Memory B cell (primary cell): ENCODE results near the gene PRDM11.
"Not testable (repeated sequence)": the region's sequence is repeated elsewhere in the genome, so short reads cannot be mapped to it uniquely, and the experiment has no call there.

Experiments used
- ATAC-seq: fragments of 150-1000 bp; cut with Tn5 transposase; 2 replicates; pipeline ENCODE4 v1.10.0; 2021; ENCODE audit warnings: low read depth, mild to moderate bottlenecking, moderate library complexity
- DNase-seq, 2 donors: peaks; one replicate each; pipeline ENCODE4 v3.0.0; 2022; ENCODE audit warnings: low spot score in 2 of 2
- H3K27ac Mint-ChIP-seq: one replicate; pipeline ENCODE4 v1.8.0; 2022; ENCODE audit warnings: mild to moderate bottlenecking, moderate library complexity, mixed read lengths
- H3K27me3 Mint-ChIP-seq: one replicate; pipeline ENCODE4 v1.8.0; 2022; ENCODE audit warnings: mixed read lengths
- H3K36me3 Mint-ChIP-seq: one replicate; pipeline ENCODE4 v1.8.0; 2022; ENCODE audit warnings: mild to moderate bottlenecking, mixed read lengths
- H3K4me1 Mint-ChIP-seq: one replicate; pipeline ENCODE4 v1.8.0; 2022; ENCODE audit warnings: mixed read lengths
- H3K4me3 Mint-ChIP-seq: one replicate; pipeline ENCODE4 v1.8.0; 2022; ENCODE audit warnings: mild to moderate bottlenecking, moderate library complexity, mixed read lengths
- H3K9me3 Mint-ChIP-seq: one replicate; pipeline ENCODE4 v1.8.0; 2022; ENCODE audit warnings: mixed read lengths

PRDM11 gene

DNA sequence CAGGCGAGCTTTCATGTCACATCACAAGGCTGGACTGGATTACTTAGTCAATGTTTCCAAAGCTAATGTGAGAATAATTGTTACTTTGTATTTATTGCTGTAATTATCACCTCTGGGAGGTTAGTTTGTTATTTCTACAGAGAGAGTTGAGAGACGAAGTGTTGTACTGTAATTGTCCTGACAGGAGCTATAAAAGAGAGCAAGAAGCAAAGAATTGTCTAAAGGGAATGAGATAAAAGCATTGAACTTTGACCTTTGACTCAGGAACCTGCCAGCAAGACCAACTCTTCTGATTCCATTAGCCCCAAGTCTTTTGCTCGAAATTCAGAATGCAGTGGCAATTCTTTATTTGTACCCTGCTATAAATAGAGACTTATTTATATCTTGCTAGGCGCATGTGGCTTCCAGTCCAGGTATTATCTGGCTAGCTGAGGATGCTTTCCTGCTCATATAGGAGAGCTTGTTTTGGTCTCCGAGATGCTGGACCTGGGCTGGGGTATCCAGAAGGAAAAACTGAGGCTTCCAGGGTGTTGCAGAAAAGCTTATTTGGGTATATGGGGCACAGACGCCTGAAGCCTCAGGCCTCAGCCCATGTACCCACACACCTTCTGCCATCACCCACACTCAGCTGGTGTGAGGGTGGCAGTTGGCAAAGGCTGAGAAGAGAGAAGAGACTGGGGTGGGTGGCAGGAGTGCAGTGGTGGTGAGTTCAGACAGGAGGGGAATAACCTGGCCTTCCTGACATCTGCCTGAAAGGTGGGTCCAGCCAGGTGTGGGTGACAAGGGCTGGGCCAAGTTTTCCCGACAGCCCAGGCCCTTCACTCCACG lies 99.0 kb downstream of the PRDM11 start:
- H3K9me3 Mint-ChIP-seq, result no peaks in the 10 kb centered on the region
- H3K36me3 Mint-ChIP-seq, result no peaks in the 10 kb centered on the region
- no peak overlapping the region for H3K4me3 Mint-ChIP-seq
- H3K27me3 Mint-ChIP-seq, result peaks cover 11% of the 10 kb centered on the region
- no peak for DNase-seq
- ATAC-seq, result no peak
- H3K27ac Mint-ChIP-seq, result no peak overlapping the region
- peaks cover 4% of the 10 kb centered on the region for H3K4me1 Mint-ChIP-seq

DNA sequence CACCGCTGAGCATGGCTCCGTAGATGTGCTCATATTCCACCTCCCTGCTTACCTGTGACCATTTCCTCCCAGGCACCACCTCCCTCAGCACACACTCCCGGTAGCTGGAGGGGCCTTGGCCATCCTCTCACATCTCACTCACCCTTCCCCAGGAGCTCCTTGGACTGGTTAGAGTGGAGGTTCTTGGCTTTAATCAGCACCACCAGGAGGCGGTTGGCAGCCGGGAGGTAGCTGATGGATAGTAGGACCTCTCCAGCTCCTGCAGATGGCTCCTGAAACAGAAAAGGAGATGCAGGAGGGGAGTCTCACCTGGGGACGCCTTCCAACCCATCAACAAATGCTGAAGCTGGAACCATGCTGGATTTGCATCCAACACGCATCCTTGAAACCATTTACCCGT lies 99.8 kb downstream of the PRDM11 start:
- Mint-ChIP-seq H3K27ac (no peak overlapping the region), H3K9me3 (no peaks in the 10 kb centered on the region), H3K4me1 (peaks cover 4% of the 10 kb centered on the region), H3K27me3 (peaks cover 11% of the 10 kb centered on the region), H3K36me3 (no peaks in the 10 kb centered on the region), H3K4me3 (no peak overlapping the region)
- no peak for ATAC-seq
- no peak for DNase-seq

DNA sequence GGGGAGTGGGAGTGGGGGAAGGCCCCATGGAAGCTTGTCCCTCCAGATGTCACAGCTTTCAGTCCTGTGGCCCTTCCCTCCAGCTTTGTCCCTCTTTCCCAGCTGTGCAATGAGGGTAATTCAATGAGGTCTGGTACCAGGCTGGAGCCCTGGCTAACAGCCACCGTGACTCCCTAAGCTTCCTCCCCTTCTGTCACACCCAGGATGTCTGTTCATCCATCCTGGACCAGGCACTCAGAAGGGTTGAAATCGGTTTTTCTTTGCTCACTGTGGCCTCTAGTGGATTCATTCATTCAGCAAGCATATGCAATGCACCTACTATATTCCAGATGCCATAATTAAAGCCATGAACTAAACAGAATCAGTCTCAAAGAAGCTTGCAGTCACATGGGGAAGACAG lies 101.0 kb downstream of the PRDM11 start:
- Mint-ChIP-seq H3K27ac (no peak overlapping the region), H3K4me3 (no peak overlapping the region), H3K36me3 (no peaks in the 10 kb centered on the region), H3K27me3 (peaks cover 11% of the 10 kb centered on the region), H3K4me1 (peaks cover 4% of the 10 kb centered on the region), H3K9me3 (no peaks in the 10 kb centered on the region)
- DNase-seq, result no peak
- ATAC-seq, result no peak

DNA sequence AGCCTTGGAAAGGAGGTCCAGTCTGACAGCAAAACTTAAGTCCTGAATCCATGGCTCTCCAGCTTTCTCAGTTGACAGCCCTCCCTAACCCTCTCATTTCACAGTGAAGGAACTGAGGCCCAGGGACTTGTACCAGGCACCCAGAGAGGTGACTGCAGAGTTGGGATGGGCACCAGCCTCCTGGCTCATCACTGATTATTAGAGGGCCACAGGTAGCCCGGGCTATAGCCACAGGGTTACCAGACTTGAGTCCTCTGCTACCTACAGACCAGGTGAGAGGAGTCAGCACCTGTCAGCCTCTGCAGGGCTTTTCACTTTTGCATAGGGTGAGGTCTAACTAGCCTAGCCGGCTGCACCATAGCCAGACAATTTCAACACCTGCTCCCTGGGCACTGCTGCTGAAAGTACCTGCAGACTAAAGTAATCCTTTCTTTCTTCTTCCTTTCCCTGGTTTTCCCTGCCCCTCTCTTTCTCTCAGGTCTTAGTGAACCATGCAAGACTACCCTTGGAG lies 102.1 kb downstream of the PRDM11 start:
- peaks cover 4% of the 10 kb centered on the region for H3K4me1 Mint-ChIP-seq
- H3K9me3 Mint-ChIP-seq, result no peaks in the 10 kb centered on the region
- peaks cover 15% of the 10 kb centered on the region for H3K27me3 Mint-ChIP-seq
- ATAC-seq, result no peak
- DNase-seq, result no peak
- H3K4me3 Mint-ChIP-seq, result no peak overlapping the region
- H3K27ac Mint-ChIP-seq, result no peak overlapping the region
- H3K36me3 Mint-ChIP-seq, result no peaks in the 10 kb centered on the region

DNA sequence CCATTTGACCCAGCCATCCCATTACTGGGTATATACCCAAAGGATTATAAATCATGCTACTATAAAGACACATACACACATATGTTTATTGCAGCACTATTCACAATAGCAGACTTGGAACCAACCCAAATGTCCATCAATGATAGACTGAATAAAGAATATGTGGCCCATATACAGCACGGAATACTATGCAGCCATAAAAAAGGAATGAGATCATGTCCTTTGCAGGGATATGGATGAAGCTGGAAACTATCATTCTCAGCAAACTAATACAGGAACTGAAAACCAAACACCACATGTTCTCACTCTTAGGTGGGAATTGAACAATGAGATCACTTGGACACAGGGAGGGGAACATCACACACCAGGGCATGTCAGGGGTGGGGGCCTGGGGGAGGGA lies 102.9 kb downstream of the PRDM11 start:
- H3K4me3 Mint-ChIP-seq, ATAC-seq, H3K4me1 Mint-ChIP-seq, H3K9me3 Mint-ChIP-seq, H3K27ac Mint-ChIP-seq, H3K36me3 Mint-ChIP-seq, DNase-seq: not testable (repeated sequence)
- peaks cover 14% of the 10 kb centered on the region for H3K27me3 Mint-ChIP-seq

DNA sequence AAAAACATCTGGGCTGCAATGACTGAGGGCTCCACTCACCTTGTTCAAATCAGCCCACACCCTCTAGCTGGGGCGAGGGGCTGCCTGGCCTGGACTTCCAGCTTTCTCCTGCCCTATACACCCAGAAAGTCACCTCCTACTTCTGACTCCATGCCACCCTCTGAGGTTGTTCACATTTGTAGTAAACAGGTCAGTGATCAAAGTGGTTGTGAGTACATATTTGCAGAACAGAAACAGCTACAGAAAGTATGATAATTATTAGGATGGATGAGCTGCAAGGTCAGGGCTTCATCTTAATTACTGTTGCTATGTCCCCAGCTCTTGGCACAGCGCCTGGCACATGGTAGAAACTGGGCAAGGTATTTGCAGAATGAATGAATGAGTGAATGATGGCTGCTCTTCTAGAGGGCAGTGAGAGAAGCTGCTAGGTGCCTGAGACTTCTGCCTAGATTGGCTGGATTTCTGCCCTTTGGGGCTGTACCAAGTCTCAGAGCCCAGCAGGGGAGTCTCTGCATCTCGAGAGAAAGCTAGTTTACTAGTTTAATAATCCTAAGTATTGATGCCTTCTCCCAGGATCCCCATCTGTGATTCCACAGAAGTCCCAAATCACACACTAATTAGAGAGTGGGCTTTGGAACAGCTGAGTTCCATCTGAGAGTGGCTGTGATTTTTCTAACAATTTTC lies 103.7 kb downstream of the PRDM11 start:
- ATAC-seq (peak; percentile 24), DNase-seq (no peak)
- Mint-ChIP-seq H3K36me3 (no peaks in the 10 kb centered on the region), H3K27ac (no peak overlapping the region), H3K4me1 (peaks cover 4% of the 10 kb centered on the region), H3K4me3 (no peak overlapping the region), H3K9me3 (no peaks in the 10 kb centered on the region), H3K27me3 (peaks cover 15% of the 10 kb centered on the region)

DNA sequence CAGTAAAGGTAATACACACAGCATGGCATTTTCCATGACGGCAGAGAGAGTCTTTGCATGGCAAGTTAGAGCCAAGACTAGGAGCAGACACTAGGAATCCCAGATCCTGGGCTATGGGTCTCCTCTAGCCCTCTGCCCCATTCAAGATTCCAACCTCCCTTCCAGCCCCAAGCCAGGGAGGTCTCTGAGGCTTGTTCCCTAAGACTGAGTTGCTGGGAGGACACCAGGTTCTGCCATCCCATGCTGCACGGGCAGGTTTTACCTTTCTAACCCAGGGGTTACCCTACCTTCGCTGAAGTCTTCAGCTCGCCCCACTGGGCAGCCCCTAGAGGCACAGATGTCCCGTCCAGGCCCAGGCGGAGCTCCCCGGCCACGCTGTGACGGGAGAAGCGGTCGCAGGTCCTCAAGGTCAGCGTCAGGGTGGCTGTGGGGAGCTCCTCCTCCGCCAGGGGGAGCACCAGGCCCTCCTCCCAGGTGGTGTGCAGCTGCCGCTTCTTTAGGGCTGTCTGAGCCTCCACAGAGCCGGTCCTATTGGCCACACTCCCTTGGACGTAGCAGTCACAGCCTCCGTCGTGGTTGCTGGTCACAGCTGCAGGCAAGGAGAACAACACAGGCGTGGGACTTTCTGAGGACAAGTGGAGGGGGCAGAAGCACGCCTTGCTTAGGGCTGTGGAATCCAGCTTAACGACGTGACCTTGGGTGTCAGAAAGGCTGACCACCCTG lies 105.9 kb downstream of the PRDM11 start:
- Mint-ChIP-seq H3K27ac (no peak overlapping the region), H3K9me3 (no peaks in the 10 kb centered on the region), H3K4me3 (no peak overlapping the region), H3K27me3 (peaks cover 22% of the 10 kb centered on the region), H3K4me1 (peaks cover 4% of the 10 kb centered on the region), H3K36me3 (no peaks in the 10 kb centered on the region)
- DNase-seq (peak; percentile 20 to 44), ATAC-seq (peak; percentile 63)

DNA sequence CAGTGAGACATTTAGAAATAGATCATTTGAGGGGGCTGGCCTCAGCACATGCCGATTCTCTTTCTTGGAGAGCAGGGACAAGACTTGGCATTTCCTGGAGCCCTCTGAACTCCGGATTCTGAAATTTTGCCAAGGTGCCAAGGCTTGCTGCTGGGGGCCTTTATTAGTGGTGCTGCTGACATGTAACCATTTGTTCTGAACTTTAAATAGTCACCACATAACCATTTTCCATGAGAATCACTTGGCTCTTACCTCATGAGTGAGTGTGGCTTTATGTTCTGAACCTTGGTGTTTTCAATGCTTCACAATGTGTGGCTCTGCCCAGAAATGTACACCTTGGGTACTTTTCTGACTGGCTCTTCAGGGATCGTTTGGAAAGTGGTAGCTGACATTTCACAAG lies 106.4 kb downstream of the PRDM11 start:
- DNase-seq (no peak), ATAC-seq (no peak)
- H3K9me3 Mint-ChIP-seq, result no peaks in the 10 kb centered on the region
- H3K4me1 Mint-ChIP-seq, result peaks cover 4% of the 10 kb centered on the region
- H3K4me3 Mint-ChIP-seq, result no peak overlapping the region
- peaks cover 22% of the 10 kb centered on the region for H3K27me3 Mint-ChIP-seq
- no peak overlapping the region for H3K27ac Mint-ChIP-seq
- H3K36me3 Mint-ChIP-seq, result no peaks in the 10 kb centered on the region

DNA sequence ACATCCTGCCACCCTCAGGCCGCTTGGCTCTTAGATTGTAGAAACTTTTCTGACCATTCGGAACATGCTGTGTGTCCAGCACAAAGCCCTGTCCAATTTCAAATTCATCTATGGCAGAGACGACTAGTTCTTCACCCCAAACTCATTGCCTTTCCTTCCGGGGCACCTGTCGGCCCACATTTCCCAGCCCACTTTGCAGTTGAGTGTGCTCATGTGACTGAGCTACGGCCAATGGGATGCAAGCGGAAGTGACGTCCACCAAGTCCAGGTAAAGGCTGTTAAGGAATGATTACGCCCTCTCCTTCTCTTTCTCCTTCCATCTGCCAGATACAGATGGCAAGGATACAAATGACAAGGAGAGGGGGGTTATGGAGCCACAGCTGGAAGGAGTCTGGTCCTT lies 107.2 kb downstream of the PRDM11 start:
- ATAC-seq (no peak), DNase-seq (no peak)
- Mint-ChIP-seq H3K36me3 (no peaks in the 10 kb centered on the region), H3K9me3 (no peaks in the 10 kb centered on the region), H3K4me3 (no peak overlapping the region), H3K27me3 (peaks cover 23% of the 10 kb centered on the region), H3K27ac (no peak overlapping the region), H3K4me1 (peaks cover 4% of the 10 kb centered on the region)

DNA sequence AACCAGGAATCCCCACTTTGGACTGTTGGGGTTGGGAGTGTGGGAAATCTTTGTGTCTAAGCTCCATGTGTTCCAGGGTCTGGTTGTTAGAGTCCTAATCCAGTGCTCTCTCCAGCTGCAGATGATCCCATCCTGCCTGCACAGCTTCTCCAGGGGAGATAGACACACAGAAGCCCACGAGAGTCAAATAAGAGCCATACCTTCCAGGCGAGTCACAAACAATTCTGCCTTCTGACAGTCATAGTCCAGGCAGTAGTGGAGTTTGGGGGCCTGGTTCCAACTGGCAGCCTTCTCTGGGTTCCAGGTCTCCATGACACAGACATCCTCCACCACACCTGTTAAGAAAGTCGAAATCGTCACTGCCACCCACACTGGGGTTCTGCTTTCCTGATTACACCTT lies 107.6 kb downstream of the PRDM11 start:
- no peaks in the 10 kb centered on the region for H3K9me3 Mint-ChIP-seq
- no peaks in the 10 kb centered on the region for H3K36me3 Mint-ChIP-seq
- H3K27me3 Mint-ChIP-seq, result peaks cover 23% of the 10 kb centered on the region
- no peak overlapping the region for H3K27ac Mint-ChIP-seq
- H3K4me1 Mint-ChIP-seq, result peaks cover 4% of the 10 kb centered on the region
- no peak for DNase-seq
- no peak overlapping the region for H3K4me3 Mint-ChIP-seq
- ATAC-seq, result no peak

DNA sequence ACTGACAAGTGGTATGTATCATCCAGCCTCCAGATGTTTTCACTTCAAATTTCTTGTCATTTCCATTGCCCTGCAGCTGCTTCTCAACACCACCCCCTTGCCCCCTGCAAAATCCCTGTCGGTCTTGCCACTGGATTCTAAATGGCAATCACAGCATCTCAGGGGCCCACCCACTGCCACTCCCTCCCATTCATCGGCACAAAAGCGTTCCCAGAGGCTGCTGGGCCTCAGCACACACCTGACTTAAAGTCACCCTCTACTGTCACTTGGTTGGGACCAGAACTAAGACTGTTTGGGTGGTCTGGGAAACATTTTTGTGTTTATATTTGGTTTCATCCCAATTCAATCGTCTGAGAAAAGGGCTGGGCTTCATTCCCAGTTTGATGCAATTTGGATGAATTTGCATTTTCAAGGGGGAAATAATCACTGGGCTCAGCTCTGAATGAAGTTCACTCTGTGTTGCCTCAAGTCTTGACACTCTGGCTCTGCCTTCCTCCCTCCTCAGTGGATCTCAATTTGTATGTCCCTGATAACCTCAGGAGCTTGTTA lies 112.6 kb downstream of the PRDM11 start:
- no peaks in the 10 kb centered on the region for H3K36me3 Mint-ChIP-seq
- H3K27me3 Mint-ChIP-seq, result peaks cover 25% of the 10 kb centered on the region
- no peak for DNase-seq
- H3K9me3 Mint-ChIP-seq, result no peaks in the 10 kb centered on the region
- H3K4me3 Mint-ChIP-seq, result no peak overlapping the region
- no peak for ATAC-seq
- H3K27ac Mint-ChIP-seq, result no peak overlapping the region
- H3K4me1 Mint-ChIP-seq, result no peaks in the 10 kb centered on the region

DNA sequence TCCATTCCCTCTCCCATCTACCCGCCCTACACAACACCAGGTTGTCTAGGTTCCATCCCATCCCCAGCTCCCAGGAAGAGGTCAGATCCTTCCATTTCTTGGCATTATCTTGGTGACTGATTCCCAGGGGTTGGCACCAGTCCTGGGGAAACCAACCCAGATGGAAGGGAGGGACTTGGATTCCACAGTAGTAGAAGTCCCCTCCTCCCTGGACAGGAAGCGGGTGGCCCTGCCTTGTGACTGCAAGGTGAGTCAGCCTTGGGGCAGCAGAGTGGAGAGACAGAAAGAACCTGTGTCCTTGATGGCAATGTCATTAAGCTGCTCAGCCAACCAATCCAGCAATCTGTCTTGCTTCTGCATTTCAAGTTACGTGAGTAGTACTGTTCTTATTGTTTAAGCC lies 113.2 kb downstream of the PRDM11 start:
- peaks cover 29% of the 10 kb centered on the region for H3K27me3 Mint-ChIP-seq
- no peaks in the 10 kb centered on the region for H3K4me1 Mint-ChIP-seq
- no peaks in the 10 kb centered on the region for H3K9me3 Mint-ChIP-seq
- no peak for ATAC-seq
- no peaks in the 10 kb centered on the region for H3K36me3 Mint-ChIP-seq
- H3K27ac Mint-ChIP-seq, result no peak overlapping the region
- H3K4me3 Mint-ChIP-seq, result no peak overlapping the region
- no peak for DNase-seq

DNA sequence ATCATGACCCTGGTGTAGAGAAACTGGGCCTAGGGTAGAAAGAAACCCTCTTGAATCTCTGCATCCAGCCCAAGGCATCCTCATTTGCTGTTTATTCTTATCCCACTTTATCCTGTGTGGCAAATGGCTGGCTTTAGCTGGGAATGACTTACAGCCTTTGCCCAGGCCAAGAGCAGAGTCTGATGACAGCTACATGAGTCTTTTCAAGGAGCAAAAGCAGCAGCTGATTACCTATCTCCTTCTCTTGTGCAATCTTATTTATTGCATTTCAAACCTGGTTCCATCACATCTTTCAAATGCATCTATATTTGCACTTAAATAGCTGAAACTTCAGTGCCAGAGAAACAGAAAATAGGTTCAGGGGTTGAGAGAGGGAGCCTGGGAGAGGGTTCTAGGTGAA lies 113.6 kb downstream of the PRDM11 start:
- Mint-ChIP-seq H3K4me1 (no peaks in the 10 kb centered on the region), H3K36me3 (no peaks in the 10 kb centered on the region), H3K27ac (no peak overlapping the region), H3K9me3 (no peaks in the 10 kb centered on the region), H3K27me3 (peaks cover 31% of the 10 kb centered on the region), H3K4me3 (no peak overlapping the region)
- DNase-seq (no peak), ATAC-seq (no peak)

DNA sequence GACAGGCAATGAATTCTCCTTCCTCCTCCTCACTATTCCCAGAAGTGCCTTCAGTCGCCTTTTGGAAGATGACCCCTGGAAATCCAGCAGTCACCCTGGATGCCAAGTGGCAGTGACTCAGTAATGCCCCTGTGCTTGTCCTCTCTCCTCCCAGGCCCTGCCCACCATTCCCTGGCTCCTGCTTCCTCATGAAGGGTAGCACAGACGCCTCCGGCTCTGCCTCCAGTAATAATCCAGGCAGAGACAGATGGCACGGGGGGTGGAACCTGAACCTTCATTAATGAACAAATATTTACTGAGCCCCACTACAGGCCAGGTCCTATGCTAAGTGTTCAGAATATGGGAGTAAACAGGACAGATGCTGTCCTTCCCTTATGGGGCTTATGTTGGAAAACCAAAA lies 116.5 kb downstream of the PRDM11 start:
- DNase-seq, result no peak
- H3K4me1 Mint-ChIP-seq, result no peaks in the 10 kb centered on the region
- ATAC-seq, result no peak
- no peaks in the 10 kb centered on the region for H3K9me3 Mint-ChIP-seq
- H3K27me3 Mint-ChIP-seq, result peaks cover 22% of the 10 kb centered on the region
- H3K36me3 Mint-ChIP-seq, result no peaks in the 10 kb centered on the region
- no peak overlapping the region for H3K4me3 Mint-ChIP-seq
- H3K27ac Mint-ChIP-seq, result no peak overlapping the region
